ENCODE measurements around the gene PNLIPRP2.

Gene PNLIPRP2

GRCh38 chr10:116676118-116676517 lies 55.4 kb downstream of the PNLIPRP2 start:
- no peak for DNase-seq (ENCODE audit: insufficient read length, low spot score)
- no peak for FAIRE-seq

DNA sequence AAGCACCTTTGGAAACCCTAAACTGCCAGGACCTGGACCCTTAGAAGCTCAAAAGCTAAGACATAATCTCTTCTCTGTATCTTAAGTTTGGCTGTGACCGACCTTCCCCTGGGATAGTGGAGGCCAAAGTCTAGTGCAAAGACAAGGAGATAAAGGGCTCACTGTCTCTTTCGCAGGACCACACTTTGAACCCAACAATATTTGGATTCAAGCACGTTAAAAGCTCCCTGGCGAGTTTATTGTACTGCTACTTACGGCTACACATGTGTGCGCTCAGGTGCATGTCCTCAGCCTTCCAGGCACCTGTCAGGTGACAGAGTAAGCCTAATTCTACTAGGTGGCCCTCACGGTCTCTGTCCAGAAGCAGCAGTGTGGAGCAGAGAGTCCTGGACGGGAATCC lies 55.9 kb downstream of the PNLIPRP2 start:
- DNase-seq (ENCODE audit: insufficient read length, low spot score), result no peak
- FAIRE-seq, result no peak

- DNase-seq (ENCODE audit: insufficient read length, low spot score) (no peak), FAIRE-seq (no peak)
These were observed 58.6 kb downstream of the PNLIPRP2 start for GRCh38 chr10:116679351-116679750.

GRCh38 chr10:116683166-116683565 lies 62.4 kb downstream of the PNLIPRP2 start:
- FAIRE-seq (no peak), DNase-seq (ENCODE audit: insufficient read length, low spot score) (no peak)

GRCh38 chr10:116683821-116684220 lies 63.1 kb downstream of the PNLIPRP2 start:
- FAIRE-seq, result no peak
- no peak for DNase-seq (ENCODE audit: insufficient read length, low spot score)

- no peak for FAIRE-seq
- DNase-seq (ENCODE audit: insufficient read length, low spot score), result no peak
These were observed 64.0 kb downstream of the PNLIPRP2 start for GRCh38 chr10:116684781-116685180.

DNA sequence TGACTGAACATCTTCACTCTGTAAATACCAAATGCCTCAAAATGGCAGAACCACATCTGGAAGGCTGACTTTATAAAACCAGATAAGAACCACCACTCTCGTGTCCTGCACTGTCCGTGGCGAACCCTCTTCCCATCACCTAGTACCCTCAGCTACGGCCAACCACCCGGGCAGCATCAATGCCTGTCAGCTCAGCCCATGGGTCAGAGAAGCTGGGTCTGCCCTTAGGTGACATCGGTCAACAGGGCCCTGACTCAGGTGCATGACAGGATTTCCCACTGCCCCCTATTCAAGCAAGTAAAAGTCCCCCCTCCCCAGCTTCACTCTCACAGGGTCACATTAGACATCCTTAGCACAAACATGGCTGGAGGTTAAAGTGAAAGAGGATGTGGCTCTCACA lies 65.1 kb downstream of the PNLIPRP2 start:
- FAIRE-seq, result no peak
- no peak for DNase-seq (ENCODE audit: insufficient read length, low spot score)

- FAIRE-seq (no peak), DNase-seq (ENCODE audit: insufficient read length, low spot score) (no peak)
These were observed 65.9 kb downstream of the PNLIPRP2 start for GRCh38 chr10:116686632-116687031.

GRCh38 chr10:116687633-116688032 lies 66.9 kb downstream of the PNLIPRP2 start:
- FAIRE-seq (no peak), DNase-seq (ENCODE audit: insufficient read length, low spot score) (no peak)

DNA sequence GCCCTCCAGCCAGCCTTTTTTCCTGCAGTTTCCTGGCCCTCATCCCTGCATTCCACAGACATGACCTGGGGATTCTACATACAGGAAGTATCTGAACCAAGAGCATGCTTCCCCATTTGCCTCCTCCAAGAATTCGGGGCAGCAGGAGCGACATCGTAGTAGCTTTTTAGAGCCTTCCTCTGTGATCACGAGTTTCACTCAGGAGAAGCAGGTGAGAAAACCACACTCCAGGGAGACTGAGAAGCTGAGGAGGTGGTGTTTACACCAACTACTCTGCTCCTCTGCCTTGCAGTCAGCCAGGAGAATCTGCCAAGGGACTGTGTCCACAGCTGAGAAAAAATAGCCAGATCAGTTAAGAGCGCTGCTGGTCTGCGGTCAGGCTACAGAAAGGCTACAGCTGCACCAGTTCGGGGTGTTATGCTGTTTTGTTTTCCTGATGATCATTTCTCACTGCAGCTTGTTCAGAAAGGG lies 67.5 kb downstream of the PNLIPRP2 start:
- DNase-seq (ENCODE audit: insufficient read length, low spot score) (no peak), FAIRE-seq (no peak)

GRCh38 chr10:116688741-116689495 lies 68.2 kb downstream of the PNLIPRP2 start:
- DNase-seq (ENCODE audit: insufficient read length, low spot score), result no peak

GRCh38 chr10:116689744-116690143 lies 69.0 kb downstream of the PNLIPRP2 start:
- DNase-seq (ENCODE audit: insufficient read length, low spot score) (no peak), FAIRE-seq (no peak)

More at GRCh38 chr10:116688741-116689495, 68.2 kb downstream of the PNLIPRP2 start:
- no peak for FAIRE-seq

- FAIRE-seq, result no peak
- no peak for DNase-seq (ENCODE audit: insufficient read length, low spot score)
These were observed 69.9 kb downstream of the PNLIPRP2 start for GRCh38 chr10:116690356-116691322.

- FAIRE-seq (no peak), DNase-seq (ENCODE audit: insufficient read length, low spot score) (no peak)
These were observed 70.9 kb downstream of the PNLIPRP2 start for GRCh38 chr10:116691635-116692034.

DNA sequence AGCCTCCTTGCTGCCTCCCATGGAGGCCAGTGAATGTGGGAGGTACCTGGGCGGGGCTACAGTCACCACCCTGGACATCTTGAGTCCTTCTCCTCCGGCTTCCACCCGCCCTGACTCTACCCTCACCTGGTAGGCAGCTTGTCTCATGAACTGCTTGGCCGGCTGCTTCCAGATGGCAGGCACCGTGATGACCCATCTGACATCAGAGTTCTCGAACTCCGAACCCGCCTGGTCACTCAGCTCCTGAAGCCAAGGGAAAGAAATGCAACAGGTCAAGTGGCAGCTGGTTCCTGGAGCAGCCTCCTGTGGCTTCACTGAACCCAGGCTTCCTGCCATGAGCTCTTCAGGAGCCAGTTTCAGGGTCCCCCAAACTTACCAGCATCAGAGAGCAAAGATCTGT lies 71.5 kb downstream of the PNLIPRP2 start:
- no peak for FAIRE-seq

DNA sequence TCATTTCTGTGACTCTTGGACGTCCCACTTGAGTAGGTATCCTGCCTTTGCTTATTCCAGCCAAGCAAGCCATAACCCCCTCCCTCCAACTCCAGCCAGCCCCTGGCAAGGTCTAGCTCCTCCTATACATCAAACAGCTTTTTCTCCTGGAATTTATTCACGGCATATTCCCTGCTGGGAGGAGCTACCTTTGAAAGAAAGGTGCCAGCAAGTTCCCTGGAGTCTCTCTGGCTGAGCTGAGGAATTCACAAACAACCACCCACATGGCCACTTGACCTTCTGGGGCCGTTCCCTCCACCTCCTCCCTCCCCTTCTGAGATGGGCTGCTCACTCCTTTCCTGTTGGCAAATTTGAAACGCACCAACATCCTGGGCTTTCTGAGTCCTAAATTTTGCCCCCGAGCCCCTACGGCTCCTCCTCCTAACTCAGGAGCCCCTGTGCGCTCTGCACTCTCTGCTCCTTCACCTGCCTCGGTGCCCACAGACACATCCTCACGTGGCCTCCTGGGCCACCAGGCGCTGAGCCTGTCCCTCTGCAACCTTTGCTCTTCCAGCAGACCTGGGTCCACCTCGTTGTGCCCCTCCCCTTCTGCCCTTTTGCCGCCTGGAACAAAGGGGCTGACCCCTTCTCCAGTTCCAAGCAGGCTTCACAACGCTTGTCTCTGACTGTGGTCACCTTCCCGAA lies 73.6 kb downstream of the PNLIPRP2 start:
- no peak for DNase-seq (ENCODE audit: insufficient read length, low spot score)
- no peak for FAIRE-seq

More for the DNA sequence above, 71.5 kb downstream of the PNLIPRP2 start:
- DNase-seq (ENCODE audit: insufficient read length, low spot score), result no peak

All from HTR-8/SVneo (cell line).